Measurements from ENCODE around the gene CBARP. TPM values are rescaled to one million over a fixed set of nuclear protein-coding genes. Genes with fewer than 3 reads are reported as not detected.

CBARP gene
- total and polyA plus RNA-seq, 9 of the 15 experiments (the other 6 are each of a cell fraction or from before 2014, with no cell fraction given), result 0.03 to 8.9 (median 1.2) TPM; not detected in 1

DNA sequence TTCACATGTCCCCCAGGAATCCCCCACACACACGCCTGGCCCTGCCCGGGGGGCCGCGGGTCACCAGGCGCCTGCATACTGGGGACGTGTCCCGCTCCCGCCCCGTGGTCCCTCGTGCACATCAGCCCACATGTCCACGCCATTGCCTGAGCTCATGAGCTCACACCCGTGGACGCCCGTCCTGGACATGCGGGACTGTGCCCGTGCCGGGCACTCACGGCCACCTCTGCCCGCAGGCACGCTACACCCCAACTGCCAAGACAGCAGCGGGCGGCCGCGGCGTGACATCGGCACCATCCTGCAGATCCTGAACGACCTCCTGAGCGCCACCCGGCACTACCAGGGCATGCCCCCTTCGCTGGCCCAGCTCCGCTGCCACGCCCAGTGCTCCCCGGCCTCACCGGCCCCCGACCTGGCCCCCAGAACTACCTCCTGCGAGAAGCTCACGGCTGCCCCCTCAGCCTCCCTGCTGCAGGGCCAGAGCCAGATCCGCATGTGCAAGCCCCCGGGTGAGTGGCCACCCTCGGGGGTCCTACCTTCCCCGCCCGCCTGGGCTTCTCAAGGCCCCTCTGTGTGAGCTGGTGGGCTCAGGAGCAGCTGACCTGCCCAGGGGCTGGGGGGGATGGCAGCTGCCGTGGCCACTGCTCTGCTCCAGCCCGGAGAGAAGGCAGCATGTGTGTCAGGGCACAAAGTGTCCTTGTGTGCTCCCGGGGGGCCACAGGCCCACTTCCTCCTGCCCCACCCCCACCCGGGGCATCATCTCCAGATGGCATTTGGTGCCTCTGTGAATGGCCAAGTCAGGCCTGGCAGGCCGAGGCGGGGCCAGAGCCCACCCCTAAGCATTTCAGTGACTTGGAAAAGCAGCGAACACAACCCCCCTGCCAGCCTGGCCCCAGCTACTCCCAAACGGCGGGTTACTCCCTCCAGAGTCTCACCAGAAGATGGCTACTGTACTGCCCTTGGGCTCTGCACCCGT, 17.7 kb upstream of the CBARP start (continued):
- TF ChIP-seq PML (IDR thresholded peaks at IDR 0.05; ENCODE audit: low read length) (peak; percentile 11; the same call in 1 of the 2 replicates), SMARCE1 (IDR thresholded peaks at IDR 0.05) (no peak)

DNA sequence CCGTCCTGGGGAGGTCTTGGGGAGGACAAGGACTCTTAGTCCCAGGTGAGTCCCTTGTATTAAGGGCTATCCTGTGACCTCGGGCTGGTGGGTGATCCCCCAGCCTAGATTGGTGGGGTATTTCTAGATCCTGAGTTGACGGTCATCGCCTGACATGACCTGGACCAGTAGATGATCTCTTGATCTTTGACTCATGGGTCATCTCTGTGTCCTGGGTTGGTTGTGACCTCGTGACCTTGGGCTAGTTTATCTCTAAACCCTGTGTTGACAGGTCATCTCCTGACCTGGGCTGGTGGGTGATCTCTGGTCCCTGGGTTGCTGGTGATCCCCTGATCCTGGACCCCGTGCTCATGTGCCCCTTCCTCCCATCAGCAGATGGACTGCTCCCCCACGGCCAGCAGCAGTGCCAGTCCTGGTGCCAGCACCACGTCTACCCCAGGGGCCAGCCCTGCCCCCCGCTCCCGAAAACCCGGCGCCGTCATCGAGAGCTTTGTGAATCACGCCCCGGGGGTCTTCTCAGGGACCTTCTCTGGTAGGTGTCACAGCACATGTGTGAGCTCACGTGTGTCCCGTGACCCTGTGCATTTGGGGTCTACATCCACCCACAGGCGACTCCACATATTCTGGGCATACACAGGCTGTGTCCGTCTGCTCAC, 16.9 kb upstream of the CBARP start:
- no peak for ATAC-seq
- peak; percentile 84 for FAIRE-seq
- no peak overlapping the region for H3K4me3 ChIP-seq
- ChIA-PET POLR2A (interaction anchor here (1.0 to 7.8 kb wide), 2 partner anchors 12 to 15 kb away, joined by 3 to 88 read pairs; partner anchors contain the start of gene CIRBP), CTCF (ENCODE audit: low intra/inter-chr PET ratio) (no interaction called here)
- in situ Hi-C loops (cut with MboI) (no loop called here), intact Hi-C loops (cut with micrococcal nuclease) (no loop called here)
- H4K20me1 ChIP-seq (replicated peaks; ENCODE audit: control insufficient read depth, insufficient read depth, low read length), result 0 out of 2 replicates have a peak, but pooled peaks cover 7% of the 10 kb centered on the region
- no peaks in the 10 kb centered on the region for H3K9me3 ChIP-seq (replicated peaks; ENCODE audit: control insufficient read depth, insufficient read depth, low read depth, low read length)
- H3K9me1 ChIP-seq (ENCODE audit: control insufficient read depth, insufficient read depth, low read length), result no peaks in the 10 kb centered on the region
- H3K9ac ChIP-seq (ENCODE audit: insufficient read depth in 1 of 2, low read depth in 2 of 2, low read length in 2 of 2), result peak overlapping the region in 1 of 2 experiments; percentile 96; a peak in 2 of 4 replicates
- 88% methylated on average over 20 of the region's 20 CpGs for WGBS (ENCODE audit: insufficient coverage, low coverage, missing lambda C conversion rate)
- peaks cover 37 to 99% of the 10 kb centered on the region in 2 experiments for H3K4me1 ChIP-seq (replicated peaks in 1 of 2; ENCODE audit: control insufficient read depth in 2 of 2, insufficient read depth in 2 of 2, low read length in 2 of 2)
- H3K27me3 ChIP-seq (ENCODE audit: control insufficient read depth in 2 of 2, insufficient read depth in 2 of 2, low read length in 2 of 2), result no peaks in the 10 kb centered on the region
- peaks cover 70% of the 10 kb centered on the region; the same call in 2 of the 3 replicates for H3K36me3 ChIP-seq (ENCODE audit: control insufficient read depth, insufficient read depth, low read length)
- peak overlapping the region; percentile 82; the same call in 1 of the 3 replicates for H3K27ac ChIP-seq (ENCODE audit: extremely low read depth, low read depth, low read length)
- no TSS peak for BruUV-seq (replicated peaks)
- no peak overlapping the region for H3K4me2 ChIP-seq (ENCODE audit: insufficient read depth, low read length)
- no peak overlapping the region for H2AFZ ChIP-seq (ENCODE audit: low read depth, low read length)
- H3K79me2 ChIP-seq (ENCODE audit: control insufficient read depth, insufficient read depth, low read length), result peaks cover 73% of the 10 kb centered on the region
- no peak for DNase-seq (ENCODE audit: extremely low read depth in 1 of 4, low spot score in 3 of 4)
- TF ChIP-seq NR2C2 (CRISPR knock-in tag; IDR thresholded peaks at IDR 0.05) (no peak), NR2C2 (tag; IDR thresholded peaks at IDR 0.05) (peak; percentile 40), ZNF507 (tag; conservative IDR thresholded peaks at IDR 0.05) (no peak), NR2C1 (IDR thresholded peaks at IDR 0.05) (0 out of 2 replicates have a peak, but pooled peaks have one; percentile 19), NR2C1 (tag; IDR thresholded peaks at IDR 0.05) (peak; percentile 48), ZBED1 (IDR thresholded peaks at IDR 0.05) (0 out of 2 replicates have a peak, but pooled peaks have one; percentile 27), SUPT5H (IDR thresholded peaks at IDR 0.05) (0 out of 2 replicates have a peak, but pooled peaks have one; percentile 2), ESRRA (IDR thresholded peaks at IDR 0.05; ENCODE audit: borderline replicate concordance, low read depth) (peak; percentile 84), FUS (optimal IDR thresholded peaks at IDR 0.05; ENCODE audit: low read depth, low read length) (no peak), ARNT (IDR thresholded peaks at IDR 0.05) (no peak)
- TF ChIP-seq, protein P1, sequence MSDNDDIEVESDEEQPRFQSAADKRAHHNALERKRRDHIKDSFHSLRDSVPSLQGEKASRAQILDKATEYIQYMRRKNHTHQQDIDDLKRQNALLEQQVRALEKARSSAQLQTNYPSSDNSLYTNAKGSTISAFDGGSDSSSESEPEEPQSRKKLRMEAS (CRISPR knock-in tag; IDR thresholded peaks at IDR 0.05), result peak; percentile 9; the same call in 1 of the 2 replicates
- TF ChIP-seq, protein P2, sequence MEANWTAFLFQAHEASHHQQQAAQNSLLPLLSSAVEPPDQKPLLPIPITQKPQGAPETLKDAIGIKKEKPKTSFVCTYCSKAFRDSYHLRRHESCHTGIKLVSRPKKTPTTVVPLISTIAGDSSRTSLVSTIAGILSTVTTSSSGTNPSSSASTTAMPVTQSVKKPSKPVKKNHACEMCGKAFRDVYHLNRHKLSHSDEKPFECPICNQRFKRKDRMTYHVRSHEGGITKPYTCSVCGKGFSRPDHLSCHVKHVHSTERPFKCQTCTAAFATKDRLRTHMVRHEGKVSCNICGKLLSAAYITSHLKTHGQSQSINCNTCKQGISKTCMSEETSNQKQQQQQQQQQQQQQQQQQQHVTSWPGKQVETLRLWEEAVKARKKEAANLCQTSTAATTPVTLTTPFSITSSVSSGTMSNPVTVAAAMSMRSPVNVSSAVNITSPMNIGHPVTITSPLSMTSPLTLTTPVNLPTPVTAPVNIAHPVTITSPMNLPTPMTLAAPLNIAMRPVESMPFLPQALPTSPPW (CRISPR knock-in tag; IDR thresholded peaks at IDR 0.05), result no peak
- TF ChIP-seq, protein P3, sequence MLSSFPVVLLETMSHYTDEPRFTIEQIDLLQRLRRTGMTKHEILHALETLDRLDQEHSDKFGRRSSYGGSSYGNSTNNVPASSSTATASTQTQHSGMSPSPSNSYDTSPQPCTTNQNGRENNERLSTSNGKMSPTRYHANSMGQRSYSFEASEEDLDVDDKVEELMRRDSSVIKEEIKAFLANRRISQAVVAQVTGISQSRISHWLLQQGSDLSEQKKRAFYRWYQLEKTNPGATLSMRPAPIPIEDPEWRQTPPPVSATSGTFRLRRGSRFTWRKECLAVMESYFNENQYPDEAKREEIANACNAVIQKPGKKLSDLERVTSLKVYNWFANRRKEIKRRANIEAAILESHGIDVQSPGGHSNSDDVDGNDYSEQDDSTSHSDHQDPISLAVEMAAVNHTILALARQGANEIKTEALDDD (IDR thresholded peaks at IDR 0.05), result peak; percentile 57; the same call in 1 of the 2 replicates
- TF ChIP-seq, protein P4, sequence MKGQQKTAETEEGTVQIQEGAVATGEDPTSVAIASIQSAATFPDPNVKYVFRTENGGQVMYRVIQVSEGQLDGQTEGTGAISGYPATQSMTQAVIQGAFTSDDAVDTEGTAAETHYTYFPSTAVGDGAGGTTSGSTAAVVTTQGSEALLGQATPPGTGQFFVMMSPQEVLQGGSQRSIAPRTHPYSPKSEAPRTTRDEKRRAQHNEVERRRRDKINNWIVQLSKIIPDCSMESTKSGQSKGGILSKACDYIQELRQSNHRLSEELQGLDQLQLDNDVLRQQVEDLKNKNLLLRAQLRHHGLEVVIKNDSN (CRISPR knock-in tag; IDR thresholded peaks at IDR 0.05), result 0 out of 2 replicates have a peak, but pooled peaks have one; percentile 19

Measured in K562 (cell line).